HepG2 (cell line): ENCODE data around the gene TADA2A. TPM values are rescaled to one million over a fixed set of nuclear protein-coding genes. Genes with fewer than 3 reads are reported as not detected.

Experiments used
- ARID3A ChIP-seq: IDR thresholded peaks from 2 replicates; pipeline ENCODE4 v1.6.1; 2012; ENCODE audit warnings: low read depth, low read length, improper control_type of control experiment
- ARNT2 ChIP-seq: sonication (generic); formaldehyde crosslinking; IDR thresholded peaks from 2 replicates; pipeline ENCODE4 v1.8.0; 2022; ENCODE audit warnings: mild to moderate bottlenecking, low read depth, missing genetic modification reagents, moderate library complexity
- CBX5 ChIP-seq: sonication (generic); formaldehyde crosslinking; IDR thresholded peaks from 2 replicates; pipeline ENCODE4 v1.4.0; 2020; ENCODE audit warnings: missing genetic modification reagents, borderline replicate concordance
- CTCF ChIP-seq: sonication (generic); formaldehyde crosslinking; IDR thresholded peaks from 2 replicates; pipeline ENCODE4 v1.5.0; 2020; ENCODE audit warnings: mild to moderate bottlenecking, missing genetic modification reagents, moderate library complexity
- JUNB ChIP-seq: sonication (generic); formaldehyde crosslinking; IDR thresholded peaks from 2 replicates; pipeline ENCODE4 v1.8.0; 2022; ENCODE audit warnings: missing genetic modification reagents, mild to moderate bottlenecking, borderline replicate concordance
- JUND ChIP-seq: sonication (generic); formaldehyde crosslinking; IDR thresholded peaks from 2 replicates; pipeline ENCODE4 v1.8.0; 2022; ENCODE audit warnings: mild to moderate bottlenecking, missing genetic modification reagents
- KLF6 ChIP-seq: IDR thresholded peaks from 2 replicates; pipeline ENCODE4 v1.8.0; 2016; ENCODE audit warnings: missing biosample characterization, missing genetic modification reagents
- MEIS2 ChIP-seq: sonication (generic); formaldehyde crosslinking; IDR thresholded peaks from 2 replicates; pipeline ENCODE4 v1.9.0; 2021; ENCODE audit warnings: mild to moderate bottlenecking, missing genetic modification reagents
- MTERF4 ChIP-seq: sonication (generic); formaldehyde crosslinking; IDR thresholded peaks from 2 replicates; pipeline ENCODE4 v1.8.0; 2023; ENCODE audit warnings: mild to moderate bottlenecking, missing genetic modification reagents
- PRPF4 ChIP-seq: fragments of 200-400 bp; formaldehyde crosslinking; IDR thresholded peaks from 2 replicates; pipeline ENCODE4 v1.6.1; 2016; ENCODE audit warnings: low read length, low read depth; ENCODE audit not compliant: poor library complexity, severe bottlenecking
- SALL1 ChIP-seq: sonication (generic); formaldehyde crosslinking; IDR thresholded peaks from 2 replicates; pipeline ENCODE4 v1.8.0; 2022; ENCODE audit warnings: mild to moderate bottlenecking, missing genetic modification reagents
- SAP130 ChIP-seq: IDR thresholded peaks from 2 replicates; pipeline ENCODE4 v1.6.1; 2016; ENCODE audit warnings: low read depth
- TCF7L2 ChIP-seq: IDR thresholded peaks from 2 replicates; pipeline ENCODE4 v1.6.1; 2011; ENCODE audit warnings: mild to moderate bottlenecking, low read depth, low read length, moderate library complexity
- ZFP41 ChIP-seq: sonication (generic); formaldehyde crosslinking; IDR thresholded peaks from 2 replicates; pipeline ENCODE4 v1.4.0; 2020; ENCODE audit warnings: mild to moderate bottlenecking, missing genetic modification reagents, borderline replicate concordance
- ZNF180 ChIP-seq: sonication (generic); formaldehyde crosslinking; IDR thresholded peaks from 2 replicates; pipeline ENCODE4 v1.4.0; 2020; ENCODE audit warnings: low read depth, missing genetic modification reagents, borderline replicate concordance
- ZNF224 ChIP-seq: sonication (generic); formaldehyde crosslinking; IDR thresholded peaks from 2 replicates; pipeline ENCODE4 v1.5.0; 2020; ENCODE audit warnings: mild to moderate bottlenecking, missing genetic modification reagents
- ZNF354B ChIP-seq: sonication (generic); formaldehyde crosslinking; IDR thresholded peaks from 2 replicates; pipeline ENCODE4 v1.8.0; 2022; ENCODE audit warnings: mild to moderate bottlenecking, missing genetic modification reagents
- ZNF562 ChIP-seq: sonication (generic); formaldehyde crosslinking; IDR thresholded peaks from 2 replicates; pipeline ENCODE4 v1.8.0; 2022; ENCODE audit warnings: missing genetic modification reagents, borderline replicate concordance
- ZNF609 ChIP-seq: sonication (generic); formaldehyde crosslinking; IDR thresholded peaks from 2 replicates; pipeline ENCODE4 v1.4.0; 2020; ENCODE audit warnings: mild to moderate bottlenecking, missing genetic modification reagents, borderline replicate concordance
- ZNF615 ChIP-seq: sonication (generic); formaldehyde crosslinking; IDR thresholded peaks from 2 replicates; pipeline ENCODE4 v1.5.0; 2020; ENCODE audit warnings: mild to moderate bottlenecking, missing genetic modification reagents, borderline replicate concordance
- ZNF891 ChIP-seq: sonication (generic); formaldehyde crosslinking; IDR thresholded peaks from 2 replicates; pipeline ENCODE4 v1.5.0; 2020; ENCODE audit warnings: mild to moderate bottlenecking, missing genetic modification reagents
- ZSCAN9 ChIP-seq: IDR thresholded peaks from 2 replicates; pipeline ENCODE4 v1.6.1; 2016; ENCODE audit warnings: borderline replicate concordance
- polyA plus RNA-seq, 8 experiments: library from polyadenylated mRNA; depleted of rRNA in 3 of 8; stranded (reverse) in 7 of 8; unstranded in 1 of 8; fragments of >200 nt; fragmentation: Illumina TruSeq in 4 of 8; extraction: Trizol in 4 of 8; gene quantifications; 2 replicates each; pipeline versions ENCODE4 v1.2.1 to v1.2.3, GENCODE V29; 2011 to 2016; ENCODE audit warnings: low read depth in 4 of 8, missing spikeins in 1 of 8, mixed read lengths in 1 of 8; ENCODE audit not compliant: insufficient read depth in 1 of 8
- total RNA-seq, 5 experiments: library from RNA; depleted of rRNA; stranded (reverse); fragments of >200 nt; fragmentation: Illumina TruSeq; extraction: Trizol; gene quantifications; 2 replicates each; pipeline ENCODE4 v1.2.3, GENCODE V29; 2016; ENCODE audit warnings: low read depth in 1 of 5

The TADA2A gene
- total and polyA plus RNA-seq, 2 of the 13 experiments (the other 11 are each of a cell fraction or from before 2014, with no cell fraction given) = 8.0 to 14.0 TPM

GRCh38 chr17:37488009-37488604, 81.4 kb downstream of the TADA2A start (continued):
- TF ChIP-seq ZNF609 (CRISPR knock-in tag) (peak; percentile 69; the same call in 1 of the 2 replicates), JUNB (CRISPR knock-in tag) (peak; percentile 89), PRPF4 (peak; percentile 38), MEIS2 (no peak), ARID3A (peak; percentile 84), CTCF (CRISPR knock-in tag) (no peak), ARNT2 (no peak), SAP130 (CRISPR knock-in tag) (peak; percentile 96), ZNF615 (CRISPR knock-in tag) (no peak), MTERF4 (CRISPR knock-in tag) (no peak), TCF7L2 (no peak), KLF6 (CRISPR knock-in tag) (peak; percentile 24; the same call in 1 of the 2 replicates), ZFP41 (CRISPR knock-in tag) (no peak), ZSCAN9 (peak; percentile 42; the same call in 1 of the 2 replicates), ZNF891 (CRISPR knock-in tag) (no peak), ZNF224 (CRISPR knock-in tag) (no peak), CBX5 (CRISPR knock-in tag) (peak; percentile 45; the same call in 1 of the 2 replicates), ZNF354B (CRISPR knock-in tag) (no peak), ZNF562 (CRISPR knock-in tag) (no peak), SALL1 (CRISPR knock-in tag) (peak; percentile 14; the same call in 1 of the 2 replicates), ZNF180 (CRISPR knock-in tag) (no peak), JUND (CRISPR knock-in tag) (peak; percentile 88)
